ENCODE data around the gene SLC25A25.
"Not testable (repeated sequence)": the region's sequence is repeated elsewhere in the genome, so short reads cannot be mapped to it uniquely, and the experiment has no call there.

SLC25A25 gene

DNA sequence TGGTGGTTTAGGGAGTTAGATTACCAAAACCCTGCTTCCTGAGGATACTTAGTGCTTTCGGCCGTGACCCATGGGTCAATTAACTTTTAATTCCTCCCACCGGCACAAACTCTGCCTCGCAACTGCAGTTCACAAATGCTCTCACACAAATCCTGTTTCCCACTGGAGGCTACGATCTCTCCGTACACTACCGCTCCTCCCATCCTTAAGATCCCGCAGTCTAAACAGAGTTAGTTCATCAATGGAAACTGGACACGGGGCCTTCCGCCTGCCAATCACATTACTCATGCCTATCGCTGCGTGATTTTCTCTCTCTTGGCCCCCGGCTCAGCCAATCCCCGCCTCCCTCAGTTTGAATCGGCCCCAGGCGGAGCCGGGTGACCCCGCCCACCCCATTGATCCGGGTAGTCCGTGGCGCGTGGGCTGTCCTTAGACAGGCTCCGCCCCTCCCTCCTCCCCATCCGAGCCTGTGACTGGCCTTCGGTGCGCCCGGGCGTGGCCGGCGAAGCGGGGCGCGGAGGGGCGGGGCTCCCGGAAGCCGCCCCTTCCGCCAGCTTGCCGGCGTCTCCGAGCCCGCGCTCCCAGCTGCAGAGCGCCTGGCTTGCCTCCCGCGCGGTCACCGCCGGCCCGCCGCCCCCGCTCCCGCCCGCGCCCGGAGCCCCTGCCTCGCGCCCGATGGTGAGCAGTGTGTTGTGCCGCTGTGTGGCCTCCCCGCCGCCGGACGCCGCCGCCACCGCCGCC is at the start of gene SLC25A25:
Gene SLC25A25, plus strand, starts transcription at position 588 of the 741 bp plus-strand sequence. Its CDS starts 88 bp downstream, at position 676.
- DNase-seq, result peak; percentile 99

DNA sequence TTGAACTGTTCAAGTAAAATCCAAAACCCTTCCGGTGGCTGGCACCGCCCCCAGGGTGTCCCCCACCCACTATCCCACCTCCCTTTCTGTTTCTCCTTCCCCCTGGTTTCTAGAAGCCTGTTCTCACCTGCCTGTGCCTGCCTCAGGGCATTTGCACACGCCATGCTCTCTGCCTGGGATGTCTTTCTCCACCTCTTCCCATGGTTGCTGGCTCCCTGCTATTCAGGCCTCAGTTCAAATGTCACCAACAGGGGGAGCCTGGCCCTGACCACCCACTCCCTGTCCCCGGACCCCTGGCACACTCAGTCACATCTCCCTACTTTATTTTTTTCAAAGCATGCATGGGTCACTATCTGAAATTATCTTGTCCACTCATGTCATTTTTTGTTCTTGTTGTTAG is 47.3 kb upstream of the SLC25A25 start:
- DNase-seq, result no peak

DNA sequence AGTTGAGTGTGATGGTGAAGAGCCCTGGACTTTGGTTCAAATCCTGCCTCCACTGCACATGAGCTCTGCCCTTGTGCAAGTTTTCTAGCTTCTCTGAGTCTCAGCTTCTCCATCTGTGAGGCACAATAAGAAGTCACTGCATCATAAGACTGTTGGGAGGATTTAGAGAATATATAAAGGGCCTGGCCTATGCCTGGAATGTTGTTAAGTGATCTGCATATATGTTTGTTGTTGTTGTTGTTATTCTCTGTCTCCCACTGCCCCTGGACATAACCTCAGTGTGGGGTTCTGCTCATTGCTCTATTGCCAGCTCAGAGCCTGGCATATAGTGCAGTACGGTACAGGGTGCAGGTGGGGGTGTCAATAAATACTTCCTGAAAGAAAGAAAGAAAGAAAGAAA is 46.9 kb upstream of the SLC25A25 start:
- DNase-seq, result no peak

DNA sequence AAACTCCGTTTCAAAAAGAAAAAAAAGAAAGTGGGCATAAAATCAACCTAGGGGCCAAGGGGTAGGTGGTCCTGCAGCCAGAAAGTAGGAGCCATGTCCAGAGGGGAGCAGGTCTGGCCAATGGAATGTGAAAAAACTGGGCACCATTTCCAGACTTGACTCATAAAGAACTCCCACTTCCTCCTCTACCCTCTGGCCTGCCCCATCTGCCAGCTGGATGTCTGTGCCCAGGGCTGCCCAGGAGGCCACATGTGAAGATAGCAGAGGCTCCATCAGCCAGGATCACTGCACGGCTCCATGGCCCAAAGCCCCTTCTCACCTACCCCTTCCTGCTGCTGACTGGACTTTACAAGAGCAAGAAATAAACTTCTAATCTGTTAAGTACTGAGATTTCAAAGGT is 45.1 kb upstream of the SLC25A25 start:
- DNase-seq, result no peak

DNA sequence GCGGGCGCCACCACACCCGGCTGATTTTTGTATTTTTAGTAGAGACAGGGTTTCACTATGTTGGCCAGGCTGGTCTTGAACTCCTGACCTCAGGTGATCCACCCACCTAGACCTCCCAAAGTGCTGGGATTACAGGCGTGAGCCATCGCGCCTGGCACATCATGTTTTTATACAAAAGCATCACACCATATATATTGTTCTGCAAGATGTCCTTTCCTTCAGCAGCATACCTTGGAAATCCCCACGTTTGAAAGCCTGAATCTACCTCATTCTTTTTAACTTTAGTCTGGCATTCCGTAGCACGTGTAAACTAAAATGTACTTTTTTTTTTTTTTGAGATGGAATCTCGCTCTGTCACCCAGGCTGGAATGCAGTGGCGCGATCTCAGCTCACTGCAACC is 44.4 kb upstream of the SLC25A25 start:
- not testable (repeated sequence) for DNase-seq

DNA sequence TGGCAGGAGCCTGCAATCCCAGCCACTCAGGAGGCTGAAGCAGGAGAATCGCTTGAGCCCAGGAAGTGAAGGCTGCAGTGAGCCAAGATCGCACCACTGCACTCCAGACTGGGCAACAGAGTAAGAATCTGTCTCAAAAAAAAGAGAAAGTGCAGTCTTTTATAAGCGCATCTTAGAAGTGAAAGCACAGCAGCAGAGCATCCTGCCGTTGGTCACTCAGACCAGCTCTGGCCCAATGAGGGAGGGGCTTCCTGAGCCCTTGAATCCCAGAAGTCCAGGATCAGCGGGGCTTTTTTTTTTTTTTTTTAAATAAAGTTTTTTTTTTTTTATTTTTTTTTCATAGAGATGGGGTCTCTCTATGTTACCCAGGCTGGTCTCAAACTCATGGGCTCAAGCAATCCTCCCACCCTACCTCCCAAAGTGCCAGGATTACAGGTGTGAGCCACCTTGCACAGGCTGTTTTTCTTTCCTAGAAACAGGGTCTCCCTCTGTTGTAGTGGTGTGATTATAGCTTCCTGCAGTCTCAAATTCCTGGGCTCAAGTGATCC is 43.2 kb upstream of the SLC25A25 start:
- DNase-seq, result no peak

DNA sequence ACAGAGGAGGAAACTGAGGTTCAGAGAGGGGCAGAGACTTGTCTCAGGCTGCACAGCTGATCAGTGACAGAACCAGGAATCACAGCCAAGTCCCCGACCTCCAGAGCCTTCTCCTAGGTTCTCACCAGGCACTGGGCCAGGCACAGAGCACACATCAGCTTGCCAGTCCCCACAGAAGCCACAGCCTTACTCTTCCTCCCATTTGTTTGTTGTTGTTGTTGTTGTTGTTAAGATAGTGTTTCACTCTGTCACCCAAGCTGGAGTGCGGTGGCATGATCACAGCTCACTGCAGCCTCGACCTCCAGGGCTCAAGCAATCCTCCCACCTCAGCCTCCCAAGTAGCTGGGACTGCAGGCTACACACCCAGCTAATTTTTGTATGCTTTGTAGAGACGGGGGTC is 42.3 kb upstream of the SLC25A25 start:
- no peak for DNase-seq

DNA sequence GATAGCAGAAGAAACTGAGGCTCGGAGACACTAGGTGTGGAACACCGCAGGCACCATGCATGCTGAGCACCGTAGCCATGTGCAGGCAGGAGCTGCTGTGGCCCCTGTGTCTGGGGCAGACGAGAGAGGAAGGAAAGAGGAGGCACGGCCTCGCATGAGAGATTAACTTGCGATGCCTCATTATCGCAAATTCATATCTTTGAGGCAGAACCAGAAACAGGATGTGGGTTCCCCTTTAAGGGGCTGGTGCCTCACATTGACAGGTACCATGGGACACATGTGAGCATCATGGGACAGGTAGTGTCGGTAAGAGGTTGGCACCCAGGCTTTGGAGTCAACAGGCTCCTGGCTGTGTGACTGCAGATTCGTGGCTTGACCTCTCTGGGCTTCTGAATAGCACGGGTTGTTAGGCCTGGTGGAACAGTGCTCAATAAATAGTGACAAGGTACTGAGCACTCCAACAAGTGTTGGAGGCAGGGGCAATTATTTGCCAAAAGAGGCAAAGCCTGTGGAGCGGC is 41.7 kb upstream of the SLC25A25 start:
- DNase-seq, result no peak

DNA sequence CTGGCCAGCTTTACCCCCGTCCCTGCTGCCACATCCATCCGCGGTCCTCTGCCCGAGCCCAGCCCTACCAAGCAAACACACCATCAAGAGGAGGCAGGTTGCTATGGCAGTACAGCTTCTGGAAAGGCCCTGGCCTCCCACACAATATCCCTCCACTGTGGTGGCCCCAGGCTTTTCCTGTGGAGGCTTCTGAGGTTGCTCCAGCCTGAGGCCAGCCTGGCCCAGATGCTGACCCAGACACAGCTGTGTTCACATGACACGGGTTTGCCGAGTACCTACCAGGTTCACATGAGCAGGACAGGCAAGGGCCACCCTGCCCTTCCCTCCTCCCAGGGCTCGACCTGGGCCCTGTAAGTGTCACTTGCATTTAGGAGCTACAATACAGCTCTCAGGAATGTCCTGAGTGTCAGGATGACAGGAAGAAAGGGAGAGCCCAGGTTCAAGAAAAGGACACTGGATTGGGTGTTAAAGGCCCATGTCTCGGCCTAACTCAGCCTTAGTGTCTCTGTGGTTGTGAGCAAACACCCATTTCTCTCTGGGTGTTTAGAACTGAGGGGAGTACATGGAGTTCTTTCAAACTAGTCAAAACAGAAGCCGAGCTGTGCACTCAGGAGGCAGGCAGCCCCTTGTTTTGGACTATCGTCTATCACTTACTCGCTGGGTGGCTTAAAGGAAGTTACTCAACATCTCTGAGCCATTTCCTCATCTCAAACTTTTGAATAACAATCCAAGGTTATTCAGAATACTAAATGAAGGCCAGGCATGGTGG is 41.1 kb upstream of the SLC25A25 start:
- DNase-seq, result no peak

DNA sequence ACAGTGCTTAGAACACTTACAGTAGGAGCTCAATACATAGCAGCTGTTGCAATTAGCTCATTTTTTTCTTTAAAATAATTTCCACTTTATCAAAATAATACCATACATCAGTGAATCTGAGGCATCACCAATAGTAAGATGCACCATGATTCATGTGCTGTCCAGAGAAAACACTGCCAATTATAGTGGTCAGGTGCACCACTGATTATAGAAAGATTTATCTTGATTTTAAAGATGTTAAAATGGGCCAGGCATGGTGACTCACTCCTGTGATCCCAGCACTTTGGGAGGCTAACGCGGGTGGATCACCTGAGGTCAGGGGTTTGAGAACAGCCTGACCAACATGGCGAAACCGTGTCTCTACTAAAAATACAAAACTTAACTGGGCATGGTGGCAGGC is 40.3 kb upstream of the SLC25A25 start:
- no peak for DNase-seq

DNA sequence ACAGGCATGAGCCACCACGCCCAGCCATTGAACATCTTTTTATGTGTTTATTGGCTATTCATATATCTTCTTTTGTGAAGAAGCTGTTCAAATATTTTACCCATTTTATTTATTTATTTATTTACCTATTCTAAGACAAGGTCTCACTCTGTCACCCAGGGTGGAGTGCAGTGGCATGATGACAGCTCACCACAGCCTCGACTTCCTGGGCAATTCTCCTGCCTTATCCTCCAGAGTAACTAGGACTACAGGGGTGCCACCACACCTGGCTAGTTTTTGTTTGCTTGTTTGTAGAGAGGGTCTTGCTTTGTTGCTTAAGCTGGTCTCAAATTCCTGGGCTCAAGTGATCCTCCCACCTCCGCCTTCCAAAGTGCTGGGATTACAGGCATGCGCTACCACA is 34.4 kb upstream of the SLC25A25 start:
- DNase-seq, result no peak

DNA sequence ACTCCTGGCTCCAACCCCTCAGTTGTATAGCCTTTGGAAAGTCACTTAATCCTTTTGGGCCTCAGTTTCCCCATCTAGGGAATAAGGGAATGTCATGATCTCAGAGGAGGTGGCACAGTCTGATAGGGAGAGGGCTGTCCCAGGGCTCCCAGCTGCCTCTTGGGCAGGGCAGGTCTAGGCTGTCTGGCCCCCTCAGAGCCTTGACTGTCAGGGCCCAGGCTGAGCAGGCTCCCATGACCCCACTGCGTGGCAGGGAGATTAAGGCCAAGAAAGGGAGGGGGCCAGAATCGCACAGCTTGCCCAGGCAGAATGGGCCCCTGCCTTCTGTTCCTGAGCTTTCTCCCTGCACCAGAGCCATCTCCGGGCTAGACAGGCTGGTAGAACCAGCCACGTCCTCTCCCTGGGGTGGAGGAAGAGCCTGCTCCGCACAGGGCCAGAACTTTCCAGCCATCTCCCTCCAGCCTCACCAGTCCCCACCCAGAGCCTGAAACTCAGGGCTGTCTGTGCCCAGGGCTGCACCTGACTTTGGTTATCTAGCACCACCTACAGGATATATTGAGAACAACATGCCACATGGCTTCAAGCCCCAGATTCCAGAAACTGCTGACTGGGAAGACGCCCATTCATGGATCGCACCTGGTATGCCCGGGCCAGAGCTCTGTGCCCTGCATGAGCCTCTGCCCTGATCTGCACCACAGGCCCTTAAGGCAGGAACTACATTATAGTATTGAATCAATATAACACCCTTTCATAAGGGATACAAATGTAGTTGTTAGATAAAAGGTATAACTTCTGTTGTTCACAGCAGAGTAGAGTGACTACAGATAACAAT is 33.0 kb upstream of the SLC25A25 start:
- DNase-seq, result peak; percentile 62

DNA sequence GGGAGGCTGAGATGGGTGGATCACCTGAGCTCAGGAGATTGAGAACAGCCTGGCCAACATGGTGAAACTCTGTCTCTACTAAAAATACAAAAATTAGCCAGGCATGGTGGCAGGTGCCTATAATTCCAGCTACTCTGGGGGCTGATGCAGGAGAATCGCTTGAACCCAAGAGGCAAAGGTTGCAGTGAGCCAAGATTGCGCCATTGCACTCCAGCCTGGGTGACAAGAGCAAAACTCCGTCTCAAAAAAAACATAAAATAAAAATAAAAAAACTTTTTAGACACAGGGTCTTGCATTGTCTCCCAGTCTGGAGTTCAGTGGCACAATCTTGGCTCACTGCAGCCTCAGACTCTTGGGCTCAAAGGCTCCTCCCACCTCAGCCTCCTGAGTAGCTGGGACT is 31.5 kb upstream of the SLC25A25 start:
- DNase-seq, result not testable (repeated sequence)

DNA sequence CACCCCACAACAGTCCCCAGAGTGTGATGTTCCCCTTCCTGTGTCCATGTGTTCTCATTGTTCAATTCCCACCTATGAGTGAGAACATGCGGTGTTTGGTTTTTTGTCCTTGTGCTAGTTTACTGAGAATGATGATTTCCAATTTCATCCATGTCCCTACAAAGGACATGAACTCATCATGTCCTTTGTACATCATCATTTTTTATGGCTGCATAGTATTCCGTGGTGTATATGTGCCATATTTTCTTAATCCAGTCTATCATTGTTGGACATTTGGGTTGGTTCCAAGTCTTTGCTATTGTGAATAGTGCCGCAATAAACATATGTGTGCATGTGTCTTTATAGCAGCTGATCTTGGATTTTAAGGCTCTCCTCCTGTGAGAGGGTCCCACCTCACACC is 27.2 kb upstream of the SLC25A25 start:
- not testable (repeated sequence) for DNase-seq

DNA sequence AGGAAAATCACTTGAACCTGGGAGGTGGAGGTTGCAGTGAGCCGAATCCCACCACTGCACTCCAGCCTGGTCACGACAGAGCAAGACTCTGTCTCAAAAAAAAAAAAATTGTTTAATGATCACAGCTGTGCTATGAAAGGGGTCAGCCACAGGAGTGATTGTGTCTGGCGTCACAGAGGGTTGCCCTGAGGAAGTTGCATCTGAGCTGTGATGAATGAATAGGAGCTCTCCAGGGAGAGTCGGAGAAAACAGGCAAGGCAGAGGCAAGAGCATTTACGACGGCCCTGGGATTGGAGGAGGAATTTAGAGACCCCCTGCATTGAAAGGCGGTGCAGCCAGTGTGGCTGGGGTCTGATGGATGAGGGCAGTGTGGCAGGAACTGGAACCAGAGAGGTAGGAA is 26.0 kb upstream of the SLC25A25 start:
- DNase-seq, result no peak

DNA sequence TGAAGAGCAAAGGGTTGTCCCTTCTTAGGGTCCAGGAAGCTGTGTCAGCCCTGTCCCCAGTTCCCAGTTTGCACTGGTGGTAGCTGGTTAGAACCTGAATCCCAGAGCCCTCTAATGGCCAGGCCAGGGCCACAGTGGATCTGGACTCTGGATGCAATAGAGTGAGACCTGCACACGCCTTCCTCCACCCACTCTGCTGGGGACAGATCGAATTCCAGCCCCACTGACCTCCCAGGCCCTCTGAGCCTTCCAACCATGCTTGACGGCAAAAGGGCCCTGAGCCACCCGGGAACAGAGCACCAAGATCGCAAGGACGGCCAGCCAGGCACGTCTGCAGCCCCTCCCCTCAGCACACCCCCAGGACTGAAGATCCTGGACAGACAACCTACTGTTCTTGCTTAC is 24.6 kb upstream of the SLC25A25 start:
- DNase-seq, result no peak

DNA sequence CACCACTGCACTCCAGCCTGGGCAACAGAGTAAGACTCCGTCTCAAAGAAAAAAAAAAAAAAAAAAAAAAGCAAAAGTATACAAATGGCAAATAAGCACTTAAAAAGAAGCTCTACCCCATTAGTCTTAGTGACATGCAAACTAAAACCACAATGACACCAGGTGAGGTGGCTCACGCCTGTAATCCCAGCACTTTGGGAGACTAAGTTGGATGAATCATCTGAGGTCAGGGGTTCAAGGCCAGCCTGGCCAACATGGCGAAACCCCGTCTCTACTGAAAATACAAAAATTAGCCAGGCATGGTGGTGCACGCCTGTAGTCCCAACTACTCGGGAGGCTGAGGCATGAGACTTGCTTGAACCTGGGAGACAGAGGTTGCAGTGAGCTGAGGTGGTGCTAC is 22.6 kb upstream of the SLC25A25 start:
- DNase-seq, result not testable (repeated sequence)

DNA sequence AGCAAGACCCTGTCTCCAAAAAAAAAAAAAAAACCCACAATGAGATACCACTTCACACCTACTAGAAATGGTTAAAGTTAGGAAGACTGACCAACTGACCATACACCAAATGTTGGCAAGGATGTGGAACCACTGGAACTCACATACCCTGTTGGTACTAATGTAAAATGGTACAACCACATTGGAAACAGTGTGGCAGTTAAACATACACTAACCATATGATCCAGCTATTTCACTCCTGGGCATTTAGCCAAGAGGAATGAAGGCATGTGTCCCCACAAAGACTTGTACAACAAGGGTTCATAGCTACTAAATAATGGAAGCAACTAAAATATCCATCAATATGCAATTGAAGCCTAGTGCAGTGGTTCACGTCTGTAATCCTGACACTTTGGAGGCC is 22.2 kb upstream of the SLC25A25 start:
- no peak for DNase-seq

DNA sequence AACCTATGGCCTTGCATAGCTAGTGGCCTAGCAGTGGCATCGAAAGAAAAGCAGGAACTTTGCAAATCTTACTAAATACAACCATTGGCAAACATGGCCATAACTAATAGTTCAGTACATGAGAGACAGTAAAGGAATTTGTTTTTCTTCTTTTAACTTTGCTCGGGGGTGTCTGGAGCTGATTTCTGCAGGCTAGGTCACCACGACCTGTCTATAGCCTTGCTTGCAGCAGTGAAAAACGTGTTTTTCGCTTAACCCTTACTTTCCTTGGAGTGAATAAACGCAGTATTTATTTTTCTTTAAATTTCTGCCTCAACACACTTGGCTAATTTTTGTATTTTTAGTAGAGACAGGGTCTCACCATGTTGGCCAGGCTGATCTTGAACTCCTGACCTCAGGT is 20.8 kb upstream of the SLC25A25 start:
- no peak for DNase-seq

DNA sequence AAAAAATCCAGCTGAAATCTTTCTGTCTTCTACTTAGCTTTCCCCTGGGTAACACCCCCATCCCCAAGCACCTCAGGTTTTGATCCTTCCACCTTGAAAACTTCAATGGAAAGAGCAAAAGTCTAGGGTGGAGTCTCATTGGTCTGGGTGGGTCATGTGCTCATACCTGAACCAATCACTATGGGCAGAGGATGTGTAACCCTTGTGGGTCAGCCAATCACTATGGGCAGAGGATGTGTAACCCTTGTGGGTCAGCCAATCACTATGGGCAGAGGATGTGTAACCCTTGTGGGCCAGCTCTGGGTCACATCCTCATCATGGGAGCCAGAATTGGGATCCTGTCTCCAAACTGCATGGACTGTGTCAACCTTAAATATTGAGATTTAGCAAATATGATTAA is 19.4 kb upstream of the SLC25A25 start:
- no peak for DNase-seq

DNA sequence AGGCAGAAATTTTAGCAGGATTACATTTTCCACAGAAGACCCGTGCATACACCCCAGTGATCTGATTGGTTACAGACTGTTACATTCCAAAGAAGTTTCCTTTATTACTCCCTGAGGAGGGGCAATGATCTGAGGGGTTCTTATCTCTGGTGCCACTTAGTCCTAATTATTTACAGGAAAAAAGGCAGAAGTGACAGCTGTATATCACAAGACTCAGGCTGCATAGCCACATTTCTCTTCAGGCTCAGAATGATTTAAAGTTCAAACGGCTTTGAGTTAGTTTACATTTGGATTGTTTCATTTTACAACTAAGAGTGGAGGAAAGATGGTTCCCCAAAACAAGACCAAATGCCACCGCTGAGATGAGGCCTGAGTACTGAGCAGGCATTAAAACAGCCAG is 18.2 kb upstream of the SLC25A25 start:
- no peak for DNase-seq

DNA sequence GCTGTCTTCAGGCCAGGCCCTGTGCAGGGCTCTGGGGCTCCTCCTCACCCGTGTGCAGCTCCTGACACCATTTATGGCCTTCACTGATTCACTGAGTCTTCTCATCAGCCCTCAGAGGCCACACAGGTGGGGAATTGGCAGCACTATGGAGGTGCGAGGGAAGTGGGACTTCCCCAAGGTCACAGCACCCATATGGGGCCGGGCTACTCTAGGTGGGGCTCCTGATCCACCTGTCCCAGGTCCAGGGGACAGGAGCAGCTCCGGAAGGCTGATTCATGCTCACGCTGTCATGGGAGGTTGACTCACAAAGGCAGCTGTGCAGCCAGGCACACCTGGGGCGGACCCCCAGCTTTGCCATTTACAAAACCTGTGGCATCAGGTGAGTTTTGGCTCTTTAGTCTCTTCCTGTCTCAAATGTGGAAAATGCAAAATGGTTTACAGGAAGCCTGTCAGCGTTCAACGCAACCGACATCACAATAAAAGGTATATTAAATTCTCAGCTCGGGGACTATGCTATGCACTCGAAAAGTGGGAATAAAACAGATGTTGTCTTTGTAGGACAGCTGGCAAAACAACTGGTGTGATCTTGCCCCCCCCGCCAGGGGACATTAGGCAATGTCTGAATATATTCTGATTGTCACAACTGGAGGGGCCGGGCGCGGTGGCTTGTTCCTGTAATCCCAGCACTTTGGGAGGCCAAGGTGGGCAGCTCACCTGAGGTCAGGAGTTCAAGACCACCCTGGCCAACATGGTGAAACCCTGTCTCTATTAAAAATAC is 15.9 kb upstream of the SLC25A25 start:
- no peak for DNase-seq

All from T1000 (cell line).